WTC11 (cell line): ENCODE results near the gene ABCB1.
"Not testable (repeated sequence)": the region's sequence is repeated elsewhere in the genome, so short reads cannot be mapped to it uniquely, and the experiment has no call there.

ENCODE experiments used
- ATF2 ChIP-seq: sonication (generic); formaldehyde crosslinking; IDR thresholded peaks from 2 replicates; pipeline ENCODE4 v1.8.1; 2022; ENCODE audit warnings: low read depth, missing genetic modification reagents, borderline replicate concordance
- CREM ChIP-seq: sonication (generic); formaldehyde crosslinking; IDR thresholded peaks from 2 replicates; pipeline ENCODE4 v1.8.1; 2022; ENCODE audit warnings: mild to moderate bottlenecking, missing genetic modification reagents, moderate library complexity
- MYBL2 ChIP-seq: sonication (generic); formaldehyde crosslinking; IDR thresholded peaks from 2 replicates; pipeline ENCODE4 v1.8.1; 2023; ENCODE audit warnings: mild to moderate bottlenecking, moderate library complexity, missing genetic modification reagents
- NR3C1 ChIP-seq: sonication (generic); formaldehyde crosslinking; conservative IDR thresholded peaks from 2 replicates; pipeline ENCODE4 v1.8.1; 2023; ENCODE audit warnings: low read depth, mild to moderate bottlenecking, missing genetic modification reagents
- SMAD4 ChIP-seq: sonication (generic); formaldehyde crosslinking; IDR thresholded peaks from 2 replicates; pipeline ENCODE4 v1.8.0; 2022; ENCODE audit warnings: mild to moderate bottlenecking, missing genetic modification reagents
- TCF7 ChIP-seq: sonication (generic); formaldehyde crosslinking; IDR thresholded peaks from 2 replicates; pipeline ENCODE4 v1.8.0; 2022; ENCODE audit warnings: mild to moderate bottlenecking, low read depth, missing genetic modification reagents, moderate library complexity
- TF ChIP-seq, protein P1 (sequence below): fragments of 200-600 bp; IDR thresholded peaks from 2 replicates; pipeline ENCODE4 v1.8.0; 2022; ENCODE audit warnings: antibody characterized with exemption
- TF ChIP-seq, protein P2 (sequence below): sonication (generic); formaldehyde crosslinking; IDR thresholded peaks from 2 replicates; pipeline ENCODE4 v1.8.0; 2022; ENCODE audit warnings: mild to moderate bottlenecking, missing genetic modification reagents

- TF ChIP-seq, protein P1, sequence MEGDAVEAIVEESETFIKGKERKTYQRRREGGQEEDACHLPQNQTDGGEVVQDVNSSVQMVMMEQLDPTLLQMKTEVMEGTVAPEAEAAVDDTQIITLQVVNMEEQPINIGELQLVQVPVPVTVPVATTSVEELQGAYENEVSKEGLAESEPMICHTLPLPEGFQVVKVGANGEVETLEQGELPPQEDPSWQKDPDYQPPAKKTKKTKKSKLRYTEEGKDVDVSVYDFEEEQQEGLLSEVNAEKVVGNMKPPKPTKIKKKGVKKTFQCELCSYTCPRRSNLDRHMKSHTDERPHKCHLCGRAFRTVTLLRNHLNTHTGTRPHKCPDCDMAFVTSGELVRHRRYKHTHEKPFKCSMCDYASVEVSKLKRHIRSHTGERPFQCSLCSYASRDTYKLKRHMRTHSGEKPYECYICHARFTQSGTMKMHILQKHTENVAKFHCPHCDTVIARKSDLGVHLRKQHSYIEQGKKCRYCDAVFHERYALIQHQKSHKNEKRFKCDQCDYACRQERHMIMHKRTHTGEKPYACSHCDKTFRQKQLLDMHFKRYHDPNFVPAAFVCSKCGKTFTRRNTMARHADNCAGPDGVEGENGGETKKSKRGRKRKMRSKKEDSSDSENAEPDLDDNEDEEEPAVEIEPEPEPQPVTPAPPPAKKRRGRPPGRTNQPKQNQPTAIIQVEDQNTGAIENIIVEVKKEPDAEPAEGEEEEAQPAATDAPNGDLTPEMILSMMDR: not testable (repeated sequence)
- TF ChIP-seq TCF7; SMAD4 (CRISPR knock-in tag); ATF2 (CRISPR knock-in tag); NR3C1 (CRISPR knock-in tag); MYBL2; CREM: not testable (repeated sequence)
- TF ChIP-seq, protein P2, sequence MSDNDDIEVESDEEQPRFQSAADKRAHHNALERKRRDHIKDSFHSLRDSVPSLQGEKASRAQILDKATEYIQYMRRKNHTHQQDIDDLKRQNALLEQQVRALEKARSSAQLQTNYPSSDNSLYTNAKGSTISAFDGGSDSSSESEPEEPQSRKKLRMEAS (CRISPR knock-in tag): not testable (repeated sequence)
These were observed 28.2 kb downstream of the ABCB1 start for GRCh38 chr7:87572513-87572912.
